Large intestine (tissue), 3 donors: ENCODE measurements around the gene CHM. TPM values are rescaled to one million over a fixed set of nuclear protein-coding genes. Genes with fewer than 3 reads are reported as not detected.
A peak's percentile ranks its signal among the peaks of the same experiment; 100 is the strongest.

ENCODE experiments used
- DNase-seq, 2 donors: peaks; one replicate each; pipeline versions ENCODE4 v3.0.0 to v3.0.0-alpha.2; 2013
- H3K27ac ChIP-seq: one replicate; pipeline ENCODE4 v1.5.1; 2013; ENCODE audit warnings: low read length
- H3K27me3 ChIP-seq: 2 replicates; pipeline ENCODE4 v1.6.1; 2013; ENCODE audit warnings: low read length; ENCODE audit not compliant: control insufficient read depth, insufficient read depth
- H3K36me3 ChIP-seq: 2 replicates; pipeline ENCODE4 v1.6.1; 2013; ENCODE audit warnings: low read length; ENCODE audit not compliant: control insufficient read depth, insufficient read depth
- H3K4me1 ChIP-seq: one replicate; pipeline ENCODE4 v1.6.1; 2013; ENCODE audit warnings: low read length; ENCODE audit not compliant: control insufficient read depth, insufficient read depth
- H3K4me3 ChIP-seq: one replicate; pipeline ENCODE4 v1.5.1; 2013; ENCODE audit warnings: low read length
- H3K9me3 ChIP-seq: one replicate; pipeline ENCODE4 v1.6.1; 2013; ENCODE audit warnings: mild to moderate bottlenecking, low read depth, low read length, moderate library complexity; ENCODE audit not compliant: control insufficient read depth
- WGBS: methylation state at CpG from one replicate; pipeline ENCODE4 v1.1.5; 2013; ENCODE audit warnings: low lambda C conversion rate; ENCODE audit not compliant: insufficient coverage; 5-methylcytosine and 5-hydroxymethylcytosine counted together
- polyA plus RNA-seq: library from polyadenylated mRNA; unstranded; fragments of 120-200 nt; gene quantifications from one replicate; pipeline ENCODE4 v1.2.1, GENCODE V29; 2013

CHM gene
- polyA plus RNA-seq, 1 donor, result 14.5 TPM

DNA sequence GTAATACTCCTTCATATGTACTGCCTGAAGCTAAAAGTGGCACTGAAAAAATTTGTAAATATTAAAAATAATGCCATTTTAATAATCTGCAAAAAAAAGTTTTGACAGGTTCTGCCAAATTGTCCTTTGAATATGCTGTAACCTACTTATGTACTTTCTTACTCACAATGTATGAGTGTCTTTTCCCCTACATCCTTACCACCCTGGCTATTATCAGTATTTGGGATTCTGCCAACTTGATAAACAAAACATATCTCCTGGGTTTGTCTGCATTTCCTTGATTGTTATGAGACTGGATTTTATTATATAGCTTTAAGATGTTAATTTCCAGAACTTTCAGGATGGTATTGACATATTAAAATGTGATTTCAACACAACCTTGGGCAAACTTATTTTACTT, 187.9 kb downstream of the CHM start:
- Histone ChIP-seq H3K4me3 (no peak overlapping the region), H3K27ac (no peak overlapping the region), H3K4me1 (no peaks in the 10 kb centered on the region), H3K36me3 (peaks cover 5% of the 10 kb centered on the region), H3K27me3 (no peaks in the 10 kb centered on the region), H3K9me3 (no peaks in the 10 kb centered on the region)
- no peak for DNase-seq

DNA sequence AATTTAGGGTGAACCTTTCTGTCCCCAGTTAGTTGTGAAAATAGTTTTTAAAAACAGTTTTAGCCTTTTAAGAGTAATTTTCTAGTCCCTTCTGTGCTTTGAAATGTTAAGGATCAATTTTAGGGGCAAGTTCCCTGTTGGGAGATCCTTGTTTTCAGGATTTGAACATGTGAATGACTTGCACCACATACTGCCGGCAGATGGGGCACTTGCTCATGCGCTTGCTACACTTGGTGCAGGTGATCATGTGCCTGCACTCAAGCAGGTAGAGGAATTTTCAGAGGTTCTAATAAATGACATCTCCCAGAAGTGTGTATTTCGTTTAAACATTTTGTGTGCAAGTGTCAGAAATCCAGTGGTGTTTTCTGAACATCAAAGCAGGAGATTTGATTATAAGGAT, 195.9 kb downstream of the CHM start:
- no CpG with 5 or more reads among the region's 3 CpGs for WGBS
- H3K4me1 ChIP-seq, result no peaks in the 10 kb centered on the region
- no peaks in the 10 kb centered on the region for H3K36me3 ChIP-seq
- no peak overlapping the region for H3K27ac ChIP-seq
- peak; percentile 1 to 11 for DNase-seq
- no peak overlapping the region for H3K4me3 ChIP-seq
- H3K9me3 ChIP-seq, result no peaks in the 10 kb centered on the region
- H3K27me3 ChIP-seq, result no peaks in the 10 kb centered on the region

DNA sequence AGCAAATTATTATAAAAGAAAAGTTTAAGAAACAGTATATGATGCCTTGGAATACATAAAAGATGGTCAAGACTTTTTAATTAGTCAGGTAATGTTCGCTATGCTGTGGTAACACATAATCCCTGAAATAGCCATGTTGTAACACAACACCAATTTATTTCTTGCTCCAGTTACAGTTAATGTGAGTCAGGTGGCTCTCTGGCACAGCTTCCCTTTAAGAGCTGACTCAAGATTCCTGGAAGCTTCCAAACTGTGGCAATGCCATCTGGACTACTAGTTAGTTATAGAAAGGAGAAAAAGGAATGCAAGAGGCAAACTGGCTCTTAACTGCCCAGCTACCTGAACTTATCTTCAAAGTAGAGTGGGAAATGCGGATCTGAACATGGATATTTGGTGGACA, 210.5 kb downstream of the CHM start:
- H3K27me3 ChIP-seq, result no peaks in the 10 kb centered on the region
- no peak overlapping the region for H3K27ac ChIP-seq
- H3K4me3 ChIP-seq, result no peak overlapping the region
- H3K4me1 ChIP-seq, result no peaks in the 10 kb centered on the region
- H3K36me3 ChIP-seq, result no peaks in the 10 kb centered on the region
- DNase-seq, result no peak
- H3K9me3 ChIP-seq, result no peaks in the 10 kb centered on the region
- WGBS, result no CpG with 5 or more reads among the region's 2 CpGs

DNA sequence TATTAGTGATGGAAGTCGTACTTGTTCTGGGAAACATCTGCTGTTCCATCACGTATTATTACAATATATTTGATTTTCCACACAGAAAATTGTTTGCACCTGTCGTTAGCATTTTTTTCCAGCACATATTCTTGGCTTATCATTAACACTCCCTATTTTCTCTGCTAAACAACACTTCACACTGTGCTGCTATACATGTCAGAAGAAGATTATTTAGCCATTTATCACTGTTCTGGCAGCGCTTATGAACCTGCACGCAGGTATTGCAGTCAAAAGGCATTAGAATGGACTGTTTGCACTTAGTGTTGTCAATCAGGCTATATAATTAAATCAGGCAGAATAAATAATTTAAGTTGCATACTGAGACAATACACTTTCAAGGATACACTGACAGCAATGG, 218.6 kb downstream of the CHM start:
- Histone ChIP-seq H3K36me3 (no peaks in the 10 kb centered on the region), H3K27ac (no peak overlapping the region), H3K4me1 (no peaks in the 10 kb centered on the region), H3K9me3 (no peaks in the 10 kb centered on the region), H3K27me3 (no peaks in the 10 kb centered on the region), H3K4me3 (no peak overlapping the region)
- WGBS, result no CpG with 5 or more reads among the region's 5 CpGs
- no peak for DNase-seq

DNA sequence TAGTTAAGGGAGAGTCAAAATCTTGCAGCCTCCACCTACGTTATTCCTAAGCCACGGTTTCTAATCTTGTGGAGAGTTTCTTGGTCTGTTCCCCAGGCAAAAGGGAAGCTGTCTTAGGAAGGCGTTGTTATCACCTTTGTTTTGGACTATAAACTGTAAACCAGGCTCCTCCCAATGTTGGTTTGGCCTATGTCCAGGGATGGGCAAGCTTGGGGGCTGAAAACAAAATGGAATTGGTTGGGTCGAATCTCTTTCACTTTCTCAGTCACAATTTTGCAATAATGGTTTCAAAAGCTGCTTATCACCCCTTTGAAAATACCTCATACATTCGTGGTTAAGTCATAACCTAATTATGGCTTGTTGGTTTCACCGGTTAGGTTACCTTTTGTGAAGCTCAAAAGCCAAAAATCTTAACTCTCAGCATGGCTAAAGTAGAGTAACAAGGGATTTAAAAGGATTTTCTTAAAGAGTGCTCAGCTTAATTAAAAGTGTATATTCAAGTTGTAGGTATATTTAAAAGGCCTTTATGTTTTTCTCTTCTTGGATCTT, 232.1 kb downstream of the CHM start:
- Histone ChIP-seq H3K9me3 (no peaks in the 10 kb centered on the region), H3K4me3 (no peak overlapping the region), H3K4me1 (no peaks in the 10 kb centered on the region), H3K27ac (no peak overlapping the region), H3K27me3 (no peaks in the 10 kb centered on the region), H3K36me3 (no peaks in the 10 kb centered on the region)
- WGBS, result no CpG with 5 or more reads among the region's 6 CpGs
- no peak for DNase-seq

Other genes starting within 250 kb of the CHM start
- 1.9 TPM for gene DACH2, start 100.9 kb upstream of the CHM start, polyA plus RNA-seq